HG02970 (cell line): ENCODE measurements around the gene CAPN15.
"Not testable (repeated sequence)": the region's sequence is repeated elsewhere in the genome, so short reads cannot be mapped to it uniquely, and the experiment has no call there.

ENCODE experiments used
- ATAC-seq: cut with Tn5 transposase; IDR thresholded peaks from one replicate; pipeline ENCODE4 v1.9.1; 2021; ENCODE audit warnings: mild to moderate bottlenecking, moderate library complexity, moderate number of reproducible peaks; ENCODE audit not compliant: unreplicated experiment, low FRiP score

CAPN15 gene

DNA sequence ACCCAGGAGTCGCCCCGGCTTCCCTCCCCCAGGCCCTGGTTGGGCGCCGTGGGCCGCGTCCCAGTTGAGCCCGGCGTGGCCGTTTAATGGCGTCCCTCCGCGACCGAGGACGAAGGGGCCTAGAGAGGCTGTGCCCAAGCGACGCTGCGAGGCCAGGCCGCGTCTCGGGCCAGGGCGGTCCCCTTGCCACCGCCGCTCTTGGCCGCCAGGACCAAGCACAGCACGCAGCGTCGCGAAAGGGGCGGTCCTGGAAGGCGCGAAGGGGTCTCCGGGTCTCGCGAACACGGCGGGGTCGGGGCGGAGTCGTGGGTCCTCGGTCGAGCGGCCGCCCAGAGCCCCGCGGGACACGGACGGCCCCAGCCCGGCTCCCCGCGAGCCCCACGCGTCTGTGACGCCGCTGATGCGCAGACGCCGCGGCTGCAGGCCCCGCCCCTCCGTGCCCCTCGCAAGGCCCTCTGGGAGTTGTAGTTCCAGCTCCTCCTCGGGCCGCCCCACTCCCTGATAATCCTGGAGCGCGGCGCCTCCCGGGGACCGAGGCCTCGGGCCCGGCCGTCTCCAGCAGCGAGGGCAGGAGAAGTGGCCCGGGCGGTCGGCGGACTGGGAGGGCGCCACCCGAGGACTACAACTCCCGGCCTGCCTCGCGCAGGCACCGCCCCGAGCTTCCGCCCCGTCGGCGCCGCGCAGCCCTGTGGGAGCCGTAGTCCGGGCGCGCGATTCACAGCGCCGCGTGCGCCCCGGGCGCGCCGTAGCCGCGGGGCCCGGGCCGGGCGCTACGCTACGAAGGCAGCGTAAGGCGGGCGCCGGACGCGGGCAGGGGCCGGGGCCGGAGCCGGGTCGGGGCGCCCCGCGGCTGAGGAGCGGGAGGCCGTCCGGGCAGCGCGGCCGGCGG lies at the start of gene CAPN15:
CAPN15 (plus strand) TSS at position 698 of the 889 bp plus-strand sequence. CDS start 19,127 bp downstream, outside the sequence.
- peak; percentile 75 for ATAC-seq

DNA sequence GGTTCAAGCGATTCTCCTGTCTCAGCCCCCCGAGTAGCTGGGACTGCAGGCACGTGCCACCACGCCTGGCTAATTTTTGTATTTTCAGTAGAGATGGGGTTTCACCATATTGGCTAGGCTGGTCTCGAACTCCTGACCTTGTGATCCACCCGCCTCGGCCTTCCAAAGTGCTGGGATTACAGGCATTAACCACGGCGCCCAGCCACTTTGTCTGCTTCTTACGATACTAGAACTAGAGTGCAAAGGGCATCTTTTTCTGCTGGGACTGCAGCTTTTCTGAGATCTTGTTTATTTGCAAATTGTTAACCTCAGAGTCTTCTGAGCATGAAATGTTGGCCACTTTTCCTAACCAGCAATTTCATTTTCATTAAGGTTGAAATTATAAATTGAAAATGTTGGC lies 49.2 kb upstream of the CAPN15 start:
- ATAC-seq: not testable (repeated sequence)

GRCh38 chr16:482468-483185 lies 44.9 kb upstream of the CAPN15 start:
- no peak for ATAC-seq

DNA sequence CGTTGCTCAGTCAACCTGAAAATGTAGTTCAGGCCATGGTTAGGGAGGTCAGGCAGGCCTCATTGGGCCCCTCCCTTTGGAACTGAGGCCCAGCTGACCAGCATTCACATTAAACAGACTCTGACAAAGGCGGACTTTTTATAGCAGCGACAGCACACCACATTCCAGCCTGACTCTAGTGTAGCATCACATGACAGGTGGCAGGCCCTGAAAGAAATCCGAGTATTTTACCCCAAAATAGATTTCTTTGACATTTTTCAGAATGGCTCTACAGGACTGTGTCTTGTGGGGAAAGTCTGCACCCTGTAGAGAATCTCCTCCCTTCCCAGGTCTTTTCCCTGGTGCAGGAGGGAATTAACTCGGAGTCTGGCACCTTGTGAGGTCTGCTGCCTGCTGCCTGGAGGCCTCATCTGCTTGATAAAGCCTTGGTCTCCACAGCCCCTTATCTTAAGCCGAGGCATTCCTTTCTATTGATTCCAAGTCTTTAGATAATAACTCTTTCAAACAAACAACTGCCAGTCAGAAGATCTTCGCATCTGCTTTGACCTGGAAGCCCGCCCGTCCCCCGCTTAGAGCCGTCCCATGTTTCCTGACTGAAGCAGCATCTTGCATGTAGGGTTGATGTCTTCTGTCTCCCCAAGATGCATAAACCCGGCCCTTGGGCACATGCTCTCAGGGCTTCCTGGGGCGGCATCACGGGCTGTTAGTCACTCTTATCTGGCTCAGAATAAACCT lies 44.0 kb upstream of the CAPN15 start:
- ATAC-seq: no peak

- ATAC-seq: no peak
Observed at GRCh38 chr16:489606-490005, 37.9 kb upstream of the CAPN15 start.

GRCh38 chr16:490768-491167 lies 36.7 kb upstream of the CAPN15 start:
- ATAC-seq: no peak

DNA sequence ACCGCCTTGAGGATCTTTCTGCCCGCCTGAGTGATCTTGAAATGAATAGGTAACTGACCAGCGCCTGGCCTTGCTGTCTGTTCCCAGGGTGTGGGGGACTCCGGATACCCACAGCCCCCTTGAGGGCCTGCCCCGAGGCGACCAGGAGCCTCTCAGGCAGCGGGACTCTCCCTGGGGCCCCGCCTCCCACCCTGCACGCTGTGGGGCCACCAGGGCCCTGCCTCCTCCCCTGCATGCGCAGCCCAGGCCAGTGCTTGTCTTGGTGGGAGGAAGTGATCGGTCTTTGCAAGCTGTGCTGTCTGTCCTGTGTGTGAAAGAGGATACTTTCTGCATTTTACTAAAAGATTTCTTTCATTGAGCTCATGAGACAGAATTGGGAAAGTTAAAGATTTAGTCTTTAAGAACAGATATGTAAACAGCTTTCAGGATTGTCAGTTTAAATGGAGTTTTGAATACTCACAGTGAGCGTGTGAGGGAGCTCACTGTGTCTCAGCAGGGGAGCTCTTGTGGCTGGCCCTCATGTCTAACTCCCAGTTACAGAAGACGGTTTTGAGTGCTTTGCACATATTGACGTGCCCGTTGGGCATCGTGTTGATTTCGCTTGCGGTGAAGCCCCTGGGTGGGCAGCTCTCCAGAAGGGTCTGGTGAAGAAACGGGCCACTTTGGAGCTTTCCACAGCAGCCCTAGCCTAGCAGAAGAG lies 36.1 kb upstream of the CAPN15 start:
- no peak for ATAC-seq

DNA sequence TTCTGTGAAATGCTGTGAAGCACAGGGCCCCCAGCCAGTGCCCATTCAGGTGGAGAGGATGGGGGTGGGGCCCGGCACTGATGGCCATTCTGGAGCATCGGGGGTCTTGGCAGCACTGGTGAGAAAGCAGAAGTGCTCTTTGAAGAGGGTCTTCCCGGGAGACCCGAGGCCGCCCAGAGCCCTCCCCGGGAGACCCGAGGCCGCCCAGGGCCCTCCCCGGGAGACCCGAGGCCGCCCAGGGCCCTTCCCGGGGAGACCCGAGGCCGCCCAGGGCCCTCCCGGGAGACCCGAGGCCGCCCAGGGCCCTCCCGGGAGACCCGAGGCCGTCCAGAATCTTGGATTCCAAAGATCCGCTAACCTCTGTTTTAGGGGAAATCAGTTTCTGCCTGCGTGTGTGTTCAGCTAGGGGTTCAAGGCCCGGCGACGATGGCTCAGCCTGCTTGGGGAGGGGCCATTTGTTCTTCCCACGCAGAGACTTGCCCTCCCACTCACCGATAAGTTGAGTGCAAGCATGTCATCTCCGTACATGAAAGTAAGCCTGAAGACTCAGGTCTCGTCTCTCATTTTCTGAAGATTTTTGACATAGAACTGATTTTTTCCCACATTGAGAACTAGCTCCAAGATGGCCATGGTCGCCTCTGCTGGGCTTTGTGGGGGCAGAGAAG lies 35.2 kb upstream of the CAPN15 start:
- ATAC-seq: no peak

DNA sequence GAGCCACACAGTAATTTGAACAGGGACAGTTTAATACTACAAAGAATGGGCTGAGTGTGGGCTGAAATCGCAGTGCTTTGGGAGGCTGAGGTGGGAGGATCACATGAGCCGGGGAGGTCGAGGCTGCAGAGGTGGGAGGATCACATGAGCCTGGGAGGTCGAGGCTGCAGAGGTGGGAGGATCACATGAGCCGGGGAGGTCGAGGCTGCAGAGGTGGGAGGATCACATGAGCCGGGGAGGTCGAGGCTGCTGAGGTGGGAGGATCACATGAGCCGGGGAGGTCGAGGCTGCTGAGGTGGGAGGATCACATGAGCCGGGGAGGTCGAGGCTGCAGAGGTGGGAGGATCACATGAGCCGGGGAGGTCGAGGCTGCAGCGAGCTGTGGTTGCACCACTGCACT lies 32.8 kb upstream of the CAPN15 start:
- not testable (repeated sequence) for ATAC-seq

DNA sequence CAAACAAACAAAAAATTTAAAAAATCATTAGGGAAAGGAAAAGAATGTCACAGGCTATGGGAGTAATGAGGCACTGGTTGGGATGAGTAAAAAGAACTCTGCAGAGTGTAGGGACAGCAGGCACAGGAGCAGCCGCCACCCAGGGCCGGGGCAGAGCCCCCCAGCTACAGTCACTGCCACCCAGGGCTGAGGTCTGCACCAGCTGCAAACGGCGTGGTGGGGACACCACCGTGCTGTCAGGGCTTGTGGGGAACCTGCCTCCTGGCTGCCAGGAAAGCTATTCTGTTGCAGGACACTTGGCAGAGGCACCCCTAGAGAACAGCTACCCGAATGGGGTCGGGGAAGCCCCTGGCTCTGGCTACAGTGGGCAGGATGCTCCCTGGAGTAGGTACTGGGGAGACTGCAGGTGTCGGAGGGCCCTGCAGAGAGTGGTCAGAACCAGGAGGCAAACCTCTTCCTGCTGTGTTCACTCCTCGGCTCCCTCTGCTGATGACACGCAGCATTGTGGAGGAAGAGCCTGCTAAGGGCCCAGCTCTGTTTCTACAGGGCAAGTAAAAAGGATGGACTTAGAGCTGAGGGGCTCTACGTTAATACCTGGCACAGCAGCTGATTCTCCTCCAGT lies 32.3 kb upstream of the CAPN15 start:
- no peak for ATAC-seq

- ATAC-seq: no peak
Observed at GRCh38 chr16:496097-496886, 31.2 kb upstream of the CAPN15 start.

DNA sequence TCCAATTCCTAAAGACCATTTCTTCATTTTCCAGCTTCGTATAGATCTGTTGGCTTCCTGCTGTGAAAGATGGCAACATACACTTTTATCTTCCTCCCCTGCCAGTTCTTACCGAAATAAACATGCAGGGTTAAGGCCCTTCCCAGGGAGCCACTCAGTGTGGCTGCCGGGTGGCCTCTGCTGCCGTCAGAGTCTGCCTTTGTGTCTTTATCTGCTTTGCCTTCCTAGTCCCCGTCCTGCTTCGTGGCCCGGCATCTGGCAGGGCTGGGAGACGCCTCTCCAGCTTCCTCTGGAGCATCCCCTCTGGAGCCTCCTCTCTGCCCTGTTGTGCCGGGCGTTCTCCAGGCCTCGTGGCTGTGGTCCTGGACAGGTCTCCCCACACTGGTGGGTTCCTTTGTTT lies 30.3 kb upstream of the CAPN15 start:
- no peak for ATAC-seq

- no peak for ATAC-seq
Observed at GRCh38 chr16:499924-500323, 27.6 kb upstream of the CAPN15 start.

GRCh38 chr16:500709-501108 lies 26.8 kb upstream of the CAPN15 start:
- ATAC-seq: no peak

- no peak for ATAC-seq
Observed at GRCh38 chr16:502179-502943, 25.2 kb upstream of the CAPN15 start.

GRCh38 chr16:503150-504071 lies 24.1 kb upstream of the CAPN15 start:
- no peak for ATAC-seq
